ENCODE measurements around the gene RSPO3.

Gene RSPO3

GRCh38 chr6:127146932-127147331, 28.5 kb downstream of the RSPO3 start:
- Histone ChIP-seq H3K4me1 (no peaks in the 10 kb centered on the region), H3K4me3 (ENCODE audit: low read depth, low read length) (no peak overlapping the region), H3K36me3 (no peaks in the 10 kb centered on the region), H3K9me3 (no peaks in the 10 kb centered on the region), H3K27me3 (no peaks in the 10 kb centered on the region)
- TF ChIP-seq, protein P1, sequence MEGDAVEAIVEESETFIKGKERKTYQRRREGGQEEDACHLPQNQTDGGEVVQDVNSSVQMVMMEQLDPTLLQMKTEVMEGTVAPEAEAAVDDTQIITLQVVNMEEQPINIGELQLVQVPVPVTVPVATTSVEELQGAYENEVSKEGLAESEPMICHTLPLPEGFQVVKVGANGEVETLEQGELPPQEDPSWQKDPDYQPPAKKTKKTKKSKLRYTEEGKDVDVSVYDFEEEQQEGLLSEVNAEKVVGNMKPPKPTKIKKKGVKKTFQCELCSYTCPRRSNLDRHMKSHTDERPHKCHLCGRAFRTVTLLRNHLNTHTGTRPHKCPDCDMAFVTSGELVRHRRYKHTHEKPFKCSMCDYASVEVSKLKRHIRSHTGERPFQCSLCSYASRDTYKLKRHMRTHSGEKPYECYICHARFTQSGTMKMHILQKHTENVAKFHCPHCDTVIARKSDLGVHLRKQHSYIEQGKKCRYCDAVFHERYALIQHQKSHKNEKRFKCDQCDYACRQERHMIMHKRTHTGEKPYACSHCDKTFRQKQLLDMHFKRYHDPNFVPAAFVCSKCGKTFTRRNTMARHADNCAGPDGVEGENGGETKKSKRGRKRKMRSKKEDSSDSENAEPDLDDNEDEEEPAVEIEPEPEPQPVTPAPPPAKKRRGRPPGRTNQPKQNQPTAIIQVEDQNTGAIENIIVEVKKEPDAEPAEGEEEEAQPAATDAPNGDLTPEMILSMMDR (IDR thresholded peaks at IDR 0.05; ENCODE audit: low read depth, low read length) = no peak
- DNase-seq = no peak

- no peaks in the 10 kb centered on the region; the same call in 1 of the 2 replicates for H3K27me3 ChIP-seq
- no peaks in the 10 kb centered on the region for H3K4me1 ChIP-seq
- no peaks in the 10 kb centered on the region for H3K36me3 ChIP-seq
- DNase-seq = no peak
- TF ChIP-seq, protein P1 (IDR thresholded peaks at IDR 0.05; ENCODE audit: low read depth, low read length) = no peak
- H3K9me3 ChIP-seq = no peaks in the 10 kb centered on the region
- H3K4me3 ChIP-seq (ENCODE audit: low read depth, low read length) = no peak overlapping the region
Observed at GRCh38 chr6:127147534-127147933, 29.1 kb downstream of the RSPO3 start.

DNA sequence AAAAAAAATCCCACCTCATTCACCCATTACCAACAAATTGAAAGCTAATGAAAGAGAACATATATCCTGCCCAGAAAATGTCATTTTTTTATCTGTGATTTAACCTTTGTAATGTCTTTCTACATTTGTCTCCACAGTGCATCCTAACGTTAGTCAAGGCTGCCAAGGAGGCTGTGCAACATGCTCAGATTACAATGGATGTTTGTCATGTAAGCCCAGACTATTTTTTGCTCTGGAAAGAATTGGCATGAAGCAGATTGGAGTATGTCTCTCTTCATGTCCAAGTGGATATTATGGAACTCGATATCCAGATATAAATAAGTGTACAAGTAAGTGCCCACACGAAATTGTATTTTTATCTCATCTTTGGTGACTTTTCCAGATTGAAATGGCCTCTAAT, 30.0 kb downstream of the RSPO3 start:
- Histone ChIP-seq H3K27me3 (peaks cover 4% of the 10 kb centered on the region), H3K4me1 (no peaks in the 10 kb centered on the region), H3K4me3 (ENCODE audit: low read depth, low read length) (no peak overlapping the region), H3K36me3 (no peaks in the 10 kb centered on the region), H3K9me3 (no peaks in the 10 kb centered on the region)
- TF ChIP-seq, protein P1 (IDR thresholded peaks at IDR 0.05; ENCODE audit: low read depth, low read length) = no peak
- DNase-seq = no peak

DNA sequence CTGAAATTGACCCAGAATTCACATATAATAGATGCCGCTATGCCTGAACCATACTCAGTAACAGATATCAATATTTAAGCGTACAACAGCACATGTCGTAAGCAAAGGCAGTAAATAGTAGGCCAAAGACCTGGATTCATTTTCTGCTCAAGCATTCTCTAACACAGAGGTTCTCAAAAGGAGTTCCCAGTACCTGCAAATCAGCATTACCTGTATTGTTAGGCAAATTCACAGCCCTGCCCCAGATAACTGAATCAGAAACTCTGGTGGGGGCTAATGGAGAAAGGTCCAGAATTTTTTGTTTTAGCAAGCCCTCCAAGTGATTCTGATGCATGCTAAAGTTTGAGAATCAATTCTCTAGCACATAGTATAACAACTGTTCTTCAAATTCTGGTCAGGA, 36.0 kb downstream of the RSPO3 start:
- no peaks in the 10 kb centered on the region for H3K9me3 ChIP-seq
- no peaks in the 10 kb centered on the region for H3K36me3 ChIP-seq
- H3K4me1 ChIP-seq = no peaks in the 10 kb centered on the region
- H3K4me3 ChIP-seq (ENCODE audit: low read depth, low read length) = no peak overlapping the region
- TF ChIP-seq, protein P1 (IDR thresholded peaks at IDR 0.05; ENCODE audit: low read depth, low read length) = no peak
- peaks cover 11% of the 10 kb centered on the region for H3K27me3 ChIP-seq
- DNase-seq = no peak

DNA sequence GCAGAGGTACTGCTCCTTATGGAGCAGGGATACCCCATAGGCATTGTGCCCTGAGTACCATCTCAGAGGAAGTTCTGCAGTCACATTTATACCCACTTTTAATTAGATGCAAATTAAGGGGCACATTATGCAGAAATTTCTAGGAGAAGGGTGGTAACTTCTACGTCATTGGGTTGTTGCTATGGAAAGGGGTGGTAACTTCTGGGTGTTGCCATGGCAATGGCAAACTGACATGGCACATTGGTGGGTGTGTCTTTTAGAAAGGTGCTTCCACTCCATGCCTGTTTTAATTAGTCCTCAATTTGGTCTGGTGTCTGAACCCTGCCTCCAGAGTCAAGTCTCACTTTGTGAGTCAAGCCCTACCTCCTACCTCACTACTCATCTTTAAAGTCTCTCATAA, 42.0 kb downstream of the RSPO3 start:
- no peaks in the 10 kb centered on the region for H3K36me3 ChIP-seq
- no peaks in the 10 kb centered on the region; the same call in 1 of the 2 replicates for H3K27me3 ChIP-seq
- H3K9me3 ChIP-seq = no peaks in the 10 kb centered on the region
- H3K4me1 ChIP-seq = no peaks in the 10 kb centered on the region
- DNase-seq = no peak
- TF ChIP-seq, protein P1 (IDR thresholded peaks at IDR 0.05; ENCODE audit: low read depth, low read length) = no peak
- H3K4me3 ChIP-seq (ENCODE audit: low read depth, low read length) = no peak overlapping the region

GRCh38 chr6:127162836-127163235, 44.4 kb downstream of the RSPO3 start:
- TF ChIP-seq, protein P1 (IDR thresholded peaks at IDR 0.05; ENCODE audit: low read depth, low read length) = no peak
- no peak for DNase-seq
- Histone ChIP-seq H3K27me3 (no peaks in the 10 kb centered on the region), H3K4me1 (no peaks in the 10 kb centered on the region), H3K4me3 (ENCODE audit: low read depth, low read length) (no peak overlapping the region), H3K9me3 (no peaks in the 10 kb centered on the region), H3K36me3 (no peaks in the 10 kb centered on the region)

All from BE2C (cell line).